ENCODE measurements around the gene POLD4. TPM values are rescaled to one million over a fixed set of nuclear protein-coding genes. Genes with fewer than 3 reads are reported as not detected.

The POLD4 gene
- total and polyA plus RNA-seq, 2 donors (not counting 1 experiment from before 2014, with no cell fraction given): 32.4 to 36.3 TPM

DNA sequence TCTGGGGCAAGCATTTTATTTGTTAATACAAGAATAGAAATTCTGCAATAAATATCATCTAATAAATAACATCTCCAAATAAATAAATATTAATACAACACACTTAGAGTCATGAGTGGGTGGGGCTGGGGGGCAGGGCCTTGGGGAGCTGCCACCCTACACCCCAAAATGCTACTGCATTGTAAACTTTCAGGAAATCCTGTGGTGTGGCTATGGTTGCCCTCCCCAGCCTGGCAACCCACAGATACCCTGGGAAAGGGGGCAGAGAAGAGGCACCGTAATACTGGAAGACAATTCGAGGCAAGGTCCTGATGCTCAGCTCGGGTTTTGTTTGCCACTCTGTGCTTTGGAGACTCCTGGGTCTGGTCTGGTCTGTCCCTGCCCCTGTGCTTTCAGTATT is 10.8 kb upstream of the POLD4 start:
- H2AFZ ChIP-seq (ENCODE audit: low read length): no peak overlapping the region
- H3K79me2 ChIP-seq (ENCODE audit: control insufficient read depth, insufficient read depth, low read length): peaks cover 10% of the 10 kb centered on the region
- peaks cover 12% of the 10 kb centered on the region for H3K36me3 ChIP-seq (ENCODE audit: control insufficient read depth, insufficient read depth, low read length)
- peaks cover 17% of the 10 kb centered on the region for H3K4me1 ChIP-seq (ENCODE audit: control insufficient read depth, extremely low read depth, insufficient read depth, low read length)
- no peak for DNase-seq (ENCODE audit: low read depth in 2 of 2)
- H3K4me3 ChIP-seq (replicated peaks in 1 of 4; ENCODE audit: control extremely low read depth in 1 of 4, insufficient read depth in 1 of 4, low read depth in 3 of 4, low read length in 4 of 4): no peak overlapping the region
- H3K4me2 ChIP-seq (ENCODE audit: extremely low read depth, insufficient read depth, low read length): no peak overlapping the region
- H3K9ac ChIP-seq (ENCODE audit: insufficient read depth, low read length): no peak overlapping the region
- H4K20me1 ChIP-seq (ENCODE audit: control insufficient read depth, extremely low read depth, insufficient read depth, low read length): no peaks in the 10 kb centered on the region
- no peak for TF ChIP-seq EZH2 (IDR thresholded peaks at IDR 0.05; ENCODE audit: low read length, missing control alignments)
- TF ChIP-seq, protein P1, sequence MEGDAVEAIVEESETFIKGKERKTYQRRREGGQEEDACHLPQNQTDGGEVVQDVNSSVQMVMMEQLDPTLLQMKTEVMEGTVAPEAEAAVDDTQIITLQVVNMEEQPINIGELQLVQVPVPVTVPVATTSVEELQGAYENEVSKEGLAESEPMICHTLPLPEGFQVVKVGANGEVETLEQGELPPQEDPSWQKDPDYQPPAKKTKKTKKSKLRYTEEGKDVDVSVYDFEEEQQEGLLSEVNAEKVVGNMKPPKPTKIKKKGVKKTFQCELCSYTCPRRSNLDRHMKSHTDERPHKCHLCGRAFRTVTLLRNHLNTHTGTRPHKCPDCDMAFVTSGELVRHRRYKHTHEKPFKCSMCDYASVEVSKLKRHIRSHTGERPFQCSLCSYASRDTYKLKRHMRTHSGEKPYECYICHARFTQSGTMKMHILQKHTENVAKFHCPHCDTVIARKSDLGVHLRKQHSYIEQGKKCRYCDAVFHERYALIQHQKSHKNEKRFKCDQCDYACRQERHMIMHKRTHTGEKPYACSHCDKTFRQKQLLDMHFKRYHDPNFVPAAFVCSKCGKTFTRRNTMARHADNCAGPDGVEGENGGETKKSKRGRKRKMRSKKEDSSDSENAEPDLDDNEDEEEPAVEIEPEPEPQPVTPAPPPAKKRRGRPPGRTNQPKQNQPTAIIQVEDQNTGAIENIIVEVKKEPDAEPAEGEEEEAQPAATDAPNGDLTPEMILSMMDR (conservative IDR thresholded peaks at IDR 0.05 in 1 of 2, IDR thresholded peaks at IDR 0.05 in 1 of 2; ENCODE audit: low read depth in 1 of 2, low read length in 2 of 2): no peak
- H3K27ac ChIP-seq (ENCODE audit: insufficient read depth, low read length): no peak overlapping the region
- H3K27me3 ChIP-seq (ENCODE audit: control insufficient read depth, insufficient read depth, low read length): no peaks in the 10 kb centered on the region
- no peaks in the 10 kb centered on the region for H3K9me3 ChIP-seq (ENCODE audit: control insufficient read depth, insufficient read depth, low read depth, low read length)

DNA sequence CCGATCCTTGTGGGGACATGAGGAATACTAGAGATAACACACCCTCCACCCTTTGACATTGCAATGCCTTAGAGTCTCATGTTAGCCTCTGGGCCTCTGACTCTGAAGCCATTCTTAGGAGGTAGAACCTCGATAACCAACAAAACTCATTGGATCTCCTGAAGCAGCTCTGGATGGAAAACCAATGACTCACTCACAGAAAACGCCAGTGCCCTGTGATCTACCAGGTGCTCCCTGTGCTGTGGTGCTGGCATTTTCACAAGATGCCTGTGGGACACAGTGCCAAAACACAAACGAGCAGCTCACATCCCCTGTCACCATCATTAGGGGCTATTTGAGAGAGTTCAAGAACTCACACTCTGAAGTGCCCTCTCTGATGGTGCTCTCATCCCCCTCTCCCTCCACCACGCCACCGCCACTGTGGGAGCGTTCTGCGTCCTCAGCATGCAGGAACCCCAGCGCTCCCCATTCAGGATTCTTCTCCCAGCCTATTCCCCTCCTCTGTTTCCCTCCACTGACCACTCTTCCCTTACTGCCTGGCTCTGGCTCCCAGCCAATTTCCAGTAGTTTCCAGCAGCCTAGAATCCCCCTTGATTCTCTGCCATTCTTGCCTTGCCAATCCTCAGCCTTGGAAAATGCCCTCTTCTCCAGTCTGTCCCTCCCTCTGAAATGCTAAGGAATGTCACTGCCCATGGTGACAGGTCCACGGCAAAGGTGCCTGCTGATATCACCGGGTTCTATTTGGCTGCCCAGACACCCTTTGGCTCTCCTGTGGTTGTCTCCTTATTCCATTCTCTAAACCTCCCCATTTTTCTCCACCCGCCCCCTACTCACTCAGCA is 4.7 kb upstream of the POLD4 start:
- Histone ChIP-seq H3K9ac (ENCODE audit: insufficient read depth, low read length) (no peak overlapping the region), H3K79me2 (ENCODE audit: control insufficient read depth, insufficient read depth, low read length) (no peaks in the 10 kb centered on the region), H3K4me3 (replicated peaks in 1 of 4; ENCODE audit: control extremely low read depth in 1 of 4, insufficient read depth in 1 of 4, low read depth in 3 of 4, low read length in 4 of 4) (no peak overlapping the region), H3K36me3 (ENCODE audit: control insufficient read depth, insufficient read depth, low read length) (no peaks in the 10 kb centered on the region), H3K9me3 (ENCODE audit: control insufficient read depth, insufficient read depth, low read depth, low read length) (no peaks in the 10 kb centered on the region), H2AFZ (ENCODE audit: low read length) (no peak overlapping the region), H4K20me1 (ENCODE audit: control insufficient read depth, extremely low read depth, insufficient read depth, low read length) (no peaks in the 10 kb centered on the region), H3K4me2 (ENCODE audit: extremely low read depth, insufficient read depth, low read length) (peak overlapping the region; percentile 30), H3K27me3 (ENCODE audit: control insufficient read depth, insufficient read depth, low read length) (no peaks in the 10 kb centered on the region), H3K4me1 (ENCODE audit: control insufficient read depth, extremely low read depth, insufficient read depth, low read length) (peaks cover 39% of the 10 kb centered on the region), H3K27ac (ENCODE audit: insufficient read depth, low read length) (peak overlapping the region; percentile 99)
- DNase-seq (ENCODE audit: low read depth in 2 of 2): peak in 1 of 2 donors; percentile 82
- TF ChIP-seq EZH2 (IDR thresholded peaks at IDR 0.05; ENCODE audit: low read length, missing control alignments): no peak
- TF ChIP-seq, protein P1 (conservative IDR thresholded peaks at IDR 0.05 in 1 of 2, IDR thresholded peaks at IDR 0.05 in 1 of 2; ENCODE audit: low read depth in 1 of 2, low read length in 2 of 2): no peak

DNA sequence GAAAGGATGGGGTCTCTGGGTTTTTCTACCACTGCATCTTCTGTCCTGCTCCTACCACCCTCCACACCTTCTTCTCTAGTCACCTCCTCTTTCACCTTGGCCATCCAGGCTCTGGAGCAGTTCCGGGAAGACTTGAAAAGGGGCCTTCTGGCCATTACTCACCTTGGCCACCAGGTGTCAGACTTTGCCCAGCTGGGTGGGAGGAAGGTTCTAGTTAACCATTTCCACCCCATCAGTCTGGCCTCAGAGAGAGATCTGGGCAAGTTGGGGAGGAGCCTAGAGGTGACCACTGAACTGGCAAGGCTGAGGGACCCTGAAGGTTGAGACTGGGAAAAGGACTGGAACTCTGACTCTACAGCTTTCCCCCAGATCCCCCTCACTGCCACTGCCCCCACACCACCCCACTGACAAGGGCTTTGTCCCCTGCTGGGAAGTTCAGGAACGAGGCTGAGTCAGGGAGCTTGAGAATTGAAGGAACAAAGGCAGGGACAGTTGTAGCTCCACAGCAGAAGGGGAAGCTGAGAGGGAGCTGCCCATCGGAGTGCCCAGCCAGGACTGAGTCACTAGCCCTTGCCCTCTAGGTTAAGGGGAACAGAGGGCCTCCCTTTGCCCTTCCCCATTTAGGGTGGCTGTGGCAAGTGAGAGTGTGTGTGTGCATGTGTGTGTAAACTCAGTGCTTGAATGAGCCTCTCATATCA is 3.7 kb upstream of the POLD4 start:
- Histone ChIP-seq H3K27me3 (ENCODE audit: control insufficient read depth, insufficient read depth, low read length) (no peaks in the 10 kb centered on the region), H3K4me3 (replicated peaks in 1 of 4; ENCODE audit: control extremely low read depth in 1 of 4, insufficient read depth in 1 of 4, low read depth in 3 of 4, low read length in 4 of 4) (no peak overlapping the region), H3K27ac (ENCODE audit: insufficient read depth, low read length) (peak overlapping the region; percentile 99), H3K4me1 (ENCODE audit: control insufficient read depth, extremely low read depth, insufficient read depth, low read length) (peaks cover 39% of the 10 kb centered on the region), H3K36me3 (ENCODE audit: control insufficient read depth, insufficient read depth, low read length) (no peaks in the 10 kb centered on the region), H3K79me2 (ENCODE audit: control insufficient read depth, insufficient read depth, low read length) (peaks cover 4% of the 10 kb centered on the region), H4K20me1 (ENCODE audit: control insufficient read depth, extremely low read depth, insufficient read depth, low read length) (no peaks in the 10 kb centered on the region), H2AFZ (ENCODE audit: low read length) (no peak overlapping the region), H3K9ac (ENCODE audit: insufficient read depth, low read length) (no peak overlapping the region), H3K9me3 (ENCODE audit: control insufficient read depth, insufficient read depth, low read depth, low read length) (no peaks in the 10 kb centered on the region), H3K4me2 (ENCODE audit: extremely low read depth, insufficient read depth, low read length) (no peak overlapping the region)
- TF ChIP-seq, protein P1 (conservative IDR thresholded peaks at IDR 0.05 in 1 of 2, IDR thresholded peaks at IDR 0.05 in 1 of 2; ENCODE audit: low read depth in 1 of 2, low read length in 2 of 2): peak; percentile 96 to 97
- TF ChIP-seq EZH2 (IDR thresholded peaks at IDR 0.05; ENCODE audit: low read length, missing control alignments): no peak
- DNase-seq (ENCODE audit: low read depth in 2 of 2): peak; percentile 73 to 84
